HG03442 (cell line): ENCODE results near the gene ELMO1.
A peak's percentile ranks its signal among the peaks of the same experiment; 100 is the strongest.

Experiments used
- ATAC-seq: cut with Tn5 transposase; IDR thresholded peaks from one replicate; pipeline ENCODE4 v1.9.1; 2021; ENCODE audit warnings: mild to moderate bottlenecking, moderate library complexity; ENCODE audit not compliant: unreplicated experiment

ELMO1 gene

DNA sequence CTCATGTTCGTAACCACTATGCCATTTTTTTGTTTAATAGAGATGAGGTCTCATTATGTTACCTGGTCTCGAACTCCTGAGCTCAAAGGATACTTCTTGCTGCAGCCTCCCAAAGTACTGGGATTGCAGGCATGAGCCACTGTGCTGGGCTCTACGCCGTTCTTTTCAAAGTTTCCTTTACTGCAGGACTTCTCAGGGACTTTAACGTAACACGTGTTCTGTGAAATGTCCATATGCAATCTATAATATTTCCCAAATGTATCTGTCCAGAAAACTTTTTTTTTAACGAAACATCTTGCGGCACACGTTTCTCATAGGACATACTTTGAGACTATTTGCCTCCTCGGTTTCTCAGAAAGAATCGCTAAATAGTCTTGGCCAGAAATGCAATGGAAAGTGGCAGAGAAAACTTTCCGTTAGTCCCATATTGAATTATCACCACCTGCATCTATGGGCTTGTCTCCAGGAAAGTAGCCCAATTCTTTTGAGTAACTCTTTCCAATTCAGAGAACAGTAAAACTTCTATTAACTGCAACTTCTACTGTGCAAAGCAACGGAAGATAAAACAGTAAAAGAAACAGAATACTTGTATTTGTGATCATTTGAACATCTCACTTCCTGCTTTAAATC lies 96.3 kb downstream of the ELMO1 start:
- ATAC-seq: no peak

DNA sequence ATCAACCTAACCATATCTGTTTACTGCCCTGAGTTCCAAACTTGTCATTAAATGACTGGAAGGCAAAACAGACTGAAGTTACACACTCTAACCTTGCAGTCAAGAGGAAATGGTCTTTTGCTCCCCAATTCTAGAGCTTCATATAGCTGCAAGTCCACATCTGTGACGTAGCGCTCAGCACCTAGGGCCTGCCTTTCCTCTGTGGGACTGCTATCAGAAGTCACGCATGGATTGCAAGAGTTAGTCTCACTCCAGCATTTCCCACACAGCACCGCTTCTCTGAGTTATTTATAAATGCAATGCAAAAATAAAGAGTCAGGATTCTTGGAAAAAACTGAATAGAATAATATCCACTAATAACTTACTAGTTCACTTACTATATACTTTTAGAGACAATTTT lies 96.9 kb downstream of the ELMO1 start:
- no peak for ATAC-seq

DNA sequence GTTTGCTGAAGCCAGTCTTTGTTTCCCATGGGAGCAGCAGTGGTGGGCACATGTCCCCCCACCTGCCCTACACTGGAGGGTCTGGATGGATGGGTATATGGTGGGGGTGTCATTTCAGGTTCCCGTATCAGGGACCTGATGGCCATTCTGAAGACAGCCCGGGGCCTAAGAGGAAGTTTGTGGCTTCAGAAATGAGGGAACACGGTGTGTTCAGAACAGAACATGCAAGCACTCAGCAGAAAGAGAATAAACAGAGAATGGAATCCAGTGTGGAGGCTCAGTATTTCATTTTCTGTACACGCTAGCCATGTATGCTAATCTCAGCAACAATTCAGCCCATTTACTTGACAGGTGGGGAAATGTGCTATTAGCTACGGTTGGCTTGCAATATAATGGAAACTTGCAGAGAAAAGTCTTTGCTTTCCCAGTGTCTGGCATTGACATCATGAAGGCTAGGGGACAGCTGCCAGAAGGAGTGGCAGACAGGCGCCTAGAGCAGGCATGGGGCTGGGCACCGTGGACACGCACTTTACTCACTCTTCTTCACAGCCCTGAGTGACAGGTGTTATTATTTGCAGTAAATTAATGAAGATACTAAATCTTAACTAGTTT lies 98.6 kb downstream of the ELMO1 start:
- peak; percentile 37 for ATAC-seq

DNA sequence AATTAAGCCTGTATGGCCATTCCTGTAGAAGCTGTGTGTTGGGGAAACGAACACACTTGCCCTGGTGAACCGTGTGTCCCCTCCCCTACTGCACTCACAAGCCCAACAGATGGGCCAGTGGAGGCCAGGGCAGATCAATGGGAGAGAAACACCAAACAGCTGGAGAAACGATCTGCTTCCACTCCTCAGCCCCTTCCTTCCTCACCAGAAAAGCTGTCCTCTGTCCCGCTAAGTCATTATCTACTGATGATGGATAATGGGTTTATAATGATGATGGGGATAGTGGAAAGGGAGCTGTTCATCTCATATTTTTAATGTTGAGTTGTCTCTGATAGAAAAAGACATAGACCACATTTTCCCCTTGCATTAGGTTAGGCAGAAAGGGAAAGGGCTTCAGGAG lies 99.7 kb downstream of the ELMO1 start:
- ATAC-seq: no peak

DNA sequence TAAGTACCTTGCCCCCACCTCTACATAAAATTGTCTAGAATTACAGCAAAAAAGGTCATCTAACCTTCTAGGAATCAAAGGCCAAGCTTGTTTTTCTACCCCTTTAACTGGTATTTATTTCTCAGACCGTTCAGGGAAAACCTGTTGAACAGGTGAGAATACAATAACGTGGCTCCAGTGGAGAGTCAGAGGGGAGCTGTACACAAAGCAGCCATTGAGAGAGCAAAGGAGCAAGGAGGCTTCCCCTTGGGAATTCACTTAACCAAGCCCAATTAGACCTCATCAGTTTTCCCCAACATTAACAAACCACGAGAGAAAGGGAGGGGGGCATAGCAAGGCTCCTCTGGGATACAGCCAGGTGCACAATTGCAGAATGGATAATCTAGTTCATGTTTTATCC lies 101.9 kb downstream of the ELMO1 start:
- ATAC-seq: no peak

DNA sequence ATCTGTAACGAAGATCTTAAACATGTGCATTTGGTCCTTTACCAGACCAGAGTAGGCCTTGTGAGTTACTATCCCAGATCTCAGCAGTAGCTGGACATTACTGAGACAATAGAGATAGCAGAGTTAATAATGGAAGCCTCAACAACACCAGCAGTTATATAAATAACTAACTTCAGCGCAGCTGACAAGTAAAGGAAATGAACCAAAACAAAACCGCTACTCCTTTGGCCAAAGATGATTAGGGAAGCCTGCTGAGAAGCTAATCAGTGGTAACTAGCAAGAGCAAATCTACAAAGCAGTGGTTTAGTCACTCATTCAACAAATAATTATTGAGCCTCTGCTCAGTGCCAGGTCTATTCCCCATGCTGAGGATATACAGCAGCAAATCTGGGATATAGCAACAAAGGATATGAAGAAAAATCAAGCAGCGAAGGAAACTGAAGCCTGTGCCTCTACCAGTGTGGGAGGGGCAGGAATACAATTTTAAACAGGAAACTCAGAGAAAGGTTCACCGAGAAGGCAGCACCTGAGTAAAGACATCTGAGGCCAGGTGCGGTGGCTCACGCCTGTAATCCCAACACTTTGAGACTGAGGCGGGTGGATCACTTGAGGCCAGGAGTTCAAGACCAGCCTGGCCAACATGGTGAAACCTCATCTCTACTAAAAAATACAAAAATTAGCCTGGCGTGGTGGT lies 103.6 kb downstream of the ELMO1 start:
- ATAC-seq: no peak

DNA sequence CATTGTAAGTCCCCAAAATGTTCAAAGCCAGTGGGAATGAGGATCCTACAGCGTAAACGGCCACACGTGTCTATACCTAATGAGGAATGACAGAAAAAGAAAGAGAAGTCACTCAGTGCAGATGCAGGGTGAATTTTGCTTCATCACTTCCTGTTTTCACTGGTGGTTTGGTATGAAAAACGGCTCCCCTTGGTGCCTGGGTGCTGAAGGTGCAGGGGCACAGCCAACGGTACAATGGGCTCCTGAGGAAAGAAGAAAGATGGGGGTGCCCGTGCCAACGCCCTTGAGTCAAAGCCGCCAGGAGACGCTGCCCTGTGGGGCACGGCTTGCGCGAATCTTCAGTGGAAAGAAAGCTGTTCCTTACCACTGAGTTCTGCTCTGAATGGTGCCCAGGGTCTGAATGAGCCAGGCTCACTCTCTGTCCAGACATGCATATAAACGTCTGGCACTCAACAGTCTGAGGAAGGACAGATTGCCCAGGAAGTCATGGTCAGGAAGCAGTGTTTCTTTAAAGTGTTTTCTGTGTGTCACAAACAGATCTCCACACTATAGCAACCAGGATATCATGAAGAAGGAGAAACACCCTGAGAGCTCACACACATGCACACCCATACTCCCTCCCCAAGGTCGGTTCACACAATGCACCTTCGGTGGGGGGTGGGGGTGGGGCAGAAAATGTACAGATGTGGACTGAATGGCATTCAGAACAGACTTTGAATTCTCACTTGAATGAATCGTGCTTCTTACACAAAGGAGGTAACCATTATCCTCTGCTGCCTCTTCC lies 105.8 kb downstream of the ELMO1 start:
- ATAC-seq: peak; percentile 56

DNA sequence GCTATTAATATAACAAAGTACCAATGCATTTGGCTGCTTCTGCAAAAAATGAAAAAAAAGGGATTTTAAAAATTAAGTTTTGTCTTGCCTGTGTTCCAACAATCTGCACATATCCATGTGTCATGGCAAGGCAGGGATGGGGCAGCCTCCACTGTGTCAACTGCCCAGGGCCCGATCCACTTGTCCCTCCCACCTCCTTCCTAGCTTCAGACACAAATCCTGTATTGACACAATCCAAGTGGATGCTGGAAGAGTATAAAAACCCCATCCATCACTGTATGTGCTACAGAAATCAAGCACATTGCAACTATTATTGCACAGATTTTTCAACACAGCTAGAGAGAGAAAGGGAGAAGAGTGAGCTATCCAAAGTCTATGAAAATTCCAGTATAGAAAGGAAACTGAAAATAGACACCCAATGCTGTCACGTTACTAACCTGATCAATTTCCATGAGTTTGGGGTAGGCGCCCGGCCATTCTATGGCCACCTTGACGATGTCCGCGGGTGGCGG lies 106.4 kb downstream of the ELMO1 start:
- no peak for ATAC-seq

DNA sequence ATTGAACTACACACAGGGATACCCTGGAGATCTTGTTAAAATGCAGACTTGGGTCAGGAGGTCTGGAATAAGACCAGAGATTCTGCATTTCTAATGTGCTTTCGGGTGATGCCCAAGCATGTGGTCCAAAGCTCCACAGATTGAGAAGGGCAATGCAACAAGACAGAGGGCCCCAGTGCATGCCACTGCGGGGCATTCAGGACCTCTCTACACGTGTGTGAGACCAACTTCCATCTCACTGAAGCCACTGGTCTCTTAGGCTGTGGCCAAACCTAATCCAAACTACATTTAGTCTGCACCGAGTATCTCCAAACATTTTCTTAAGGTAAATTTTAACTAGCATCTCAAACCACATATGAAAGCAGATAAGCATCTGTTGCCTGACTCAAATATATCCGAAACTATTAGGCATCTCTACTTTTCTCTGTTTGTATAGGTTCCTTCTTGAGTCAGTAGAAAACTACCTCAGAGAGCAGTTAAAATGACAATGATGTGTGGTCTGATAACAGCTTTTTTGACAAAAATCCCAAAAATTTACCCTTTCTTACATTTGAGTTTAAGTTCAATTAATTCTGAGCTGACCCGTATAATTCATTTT lies 107.5 kb downstream of the ELMO1 start:
- peak; percentile 36 for ATAC-seq

DNA sequence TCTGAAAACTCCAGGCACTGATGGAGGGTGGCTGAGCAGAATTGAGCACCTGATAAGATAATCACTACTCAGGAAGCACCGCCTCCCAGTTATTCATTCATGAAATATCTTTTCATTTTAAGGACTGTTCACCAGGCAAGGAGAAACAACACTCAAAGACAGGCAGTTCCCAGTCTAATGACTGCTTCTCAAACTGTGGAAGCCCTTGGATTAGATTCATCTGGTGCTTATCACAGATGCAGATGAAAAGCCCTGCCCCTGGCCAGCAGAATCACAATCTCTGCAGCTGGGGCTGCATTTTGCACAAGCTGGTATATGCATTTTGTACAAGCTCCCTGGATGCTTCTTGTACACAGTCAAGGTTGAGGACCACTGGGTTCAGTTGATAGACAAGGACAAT lies 109.7 kb downstream of the ELMO1 start:
- no peak for ATAC-seq

DNA sequence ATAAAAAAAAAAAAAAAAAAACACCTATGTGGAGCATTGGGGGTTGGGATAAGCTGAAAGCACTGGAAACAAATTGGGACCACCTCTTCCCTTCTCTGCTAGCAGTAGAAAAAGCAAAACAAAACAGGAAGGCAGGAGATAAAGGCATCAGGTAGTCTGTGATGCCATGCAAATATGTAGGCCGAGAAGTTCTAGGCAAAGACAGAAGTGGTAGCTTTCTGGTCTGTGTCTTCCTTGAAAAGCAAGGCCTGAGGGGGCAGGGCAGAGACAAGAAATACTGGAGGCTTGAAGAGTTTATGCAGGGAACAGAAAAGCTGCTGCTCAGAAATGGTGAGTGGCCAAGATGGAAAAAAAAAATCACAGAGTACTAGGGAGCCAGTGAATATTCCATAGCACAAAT lies 111.1 kb downstream of the ELMO1 start:
- no peak for ATAC-seq

DNA sequence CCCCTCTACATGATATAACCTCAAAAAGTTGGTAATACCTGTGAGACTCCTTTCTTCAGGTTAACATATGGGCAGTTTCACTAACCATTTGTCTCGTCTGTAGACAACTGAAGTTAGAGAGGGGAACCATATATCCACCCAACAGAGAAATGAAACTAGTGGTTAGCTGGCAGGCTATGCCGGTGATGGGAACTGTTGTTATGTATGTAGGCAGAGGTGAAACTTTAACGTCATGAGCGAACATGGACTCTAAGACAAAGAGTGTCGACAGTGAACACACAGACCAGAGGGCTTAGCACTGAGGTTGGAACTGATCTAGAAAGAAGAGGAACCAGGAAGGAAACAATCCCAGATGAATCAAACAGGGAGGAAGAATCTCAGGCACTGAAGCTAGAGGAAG lies 112.4 kb downstream of the ELMO1 start:
- ATAC-seq: peak; percentile 95

DNA sequence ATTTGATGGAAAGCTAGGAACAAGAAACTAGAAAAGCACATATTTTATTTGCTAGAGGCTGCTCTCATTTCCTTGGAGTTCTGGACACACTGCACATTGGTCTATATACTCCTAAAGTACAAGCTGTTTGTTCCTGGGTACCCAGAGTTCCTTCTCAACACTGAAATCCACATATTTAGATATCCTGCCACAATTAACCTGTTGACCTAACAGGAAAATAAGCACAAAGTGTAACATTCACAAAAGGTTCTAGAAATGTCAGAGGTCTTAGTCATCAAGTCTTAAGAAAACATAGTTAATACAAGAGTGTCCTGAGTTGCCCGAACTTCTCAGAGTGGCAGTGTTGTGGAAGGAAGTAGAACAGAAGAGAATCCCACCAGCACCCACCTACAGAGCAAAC lies 115.6 kb downstream of the ELMO1 start:
- ATAC-seq: no peak

DNA sequence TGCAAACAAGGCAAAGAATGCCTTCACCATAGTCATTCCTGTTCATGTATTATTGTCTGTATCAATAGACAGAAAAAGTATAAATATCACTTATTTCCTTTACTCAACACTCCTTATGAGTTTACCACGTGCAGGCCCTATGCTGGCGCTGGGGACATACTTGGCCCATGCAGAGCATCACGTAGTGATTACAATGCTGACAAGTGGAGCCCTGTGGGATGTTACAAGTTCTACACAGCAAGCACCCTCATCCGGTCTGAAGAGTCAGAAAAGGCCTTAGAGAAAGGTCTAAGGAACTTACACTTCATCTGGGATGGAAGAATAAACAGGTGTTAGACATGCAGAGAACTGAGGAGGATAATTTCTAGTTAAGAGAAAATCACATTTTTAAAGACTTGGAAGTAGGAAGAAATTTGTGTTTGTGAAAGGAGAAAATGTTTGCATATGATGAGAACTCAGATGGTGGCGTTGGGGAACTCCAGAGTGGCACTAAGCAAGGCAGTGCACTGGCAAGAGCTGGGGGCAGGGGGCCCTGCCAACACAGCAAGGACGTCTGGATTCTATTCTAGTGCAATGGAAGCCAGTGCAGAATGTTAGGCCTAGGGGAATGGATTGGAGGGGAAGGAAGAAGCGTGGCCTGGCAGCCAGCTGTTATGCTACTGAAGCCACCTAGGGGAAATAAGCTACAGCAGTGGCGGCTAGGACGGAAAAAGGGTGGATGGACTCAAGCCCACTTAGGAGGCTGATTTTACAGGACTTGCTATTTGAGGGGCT lies 116.2 kb downstream of the ELMO1 start:
- ATAC-seq: no peak

DNA sequence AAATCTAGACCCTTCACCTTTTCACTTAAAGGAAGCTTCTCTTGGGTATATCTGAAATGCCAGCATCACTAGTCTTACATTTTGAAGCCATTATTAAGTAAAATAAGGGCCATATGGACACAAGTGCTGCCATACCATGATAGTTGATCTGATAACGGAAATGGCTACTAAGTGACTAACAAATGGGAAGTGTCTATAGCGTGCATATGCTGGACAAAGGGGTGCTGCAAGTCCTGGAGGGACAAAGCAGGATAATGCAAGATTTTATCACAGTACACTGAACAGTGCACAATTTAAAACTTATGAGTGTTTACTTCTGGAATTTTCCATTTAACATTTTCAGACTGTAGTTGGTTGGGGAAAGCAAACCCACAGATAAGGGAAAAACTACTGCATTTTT lies 117.9 kb downstream of the ELMO1 start:
- ATAC-seq: no peak

DNA sequence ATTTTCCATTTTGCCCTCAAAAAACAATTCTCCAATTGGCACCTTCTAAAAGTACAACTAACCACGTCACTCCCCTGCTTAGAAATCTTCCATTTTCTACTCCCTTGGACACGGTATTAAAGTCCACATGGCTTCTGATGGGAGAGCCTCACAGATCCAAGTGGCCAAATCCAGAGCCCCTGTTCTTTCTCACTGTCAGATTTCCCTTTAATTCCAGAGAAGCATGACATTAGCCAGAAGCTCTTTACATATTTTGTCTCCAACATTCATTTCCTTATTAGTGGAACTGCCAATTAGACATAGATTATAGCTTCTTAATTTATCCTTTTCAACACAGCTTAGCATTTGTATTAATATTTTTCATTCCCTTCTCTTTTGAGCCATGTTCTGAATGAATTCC lies 118.7 kb downstream of the ELMO1 start:
- ATAC-seq: no peak

DNA sequence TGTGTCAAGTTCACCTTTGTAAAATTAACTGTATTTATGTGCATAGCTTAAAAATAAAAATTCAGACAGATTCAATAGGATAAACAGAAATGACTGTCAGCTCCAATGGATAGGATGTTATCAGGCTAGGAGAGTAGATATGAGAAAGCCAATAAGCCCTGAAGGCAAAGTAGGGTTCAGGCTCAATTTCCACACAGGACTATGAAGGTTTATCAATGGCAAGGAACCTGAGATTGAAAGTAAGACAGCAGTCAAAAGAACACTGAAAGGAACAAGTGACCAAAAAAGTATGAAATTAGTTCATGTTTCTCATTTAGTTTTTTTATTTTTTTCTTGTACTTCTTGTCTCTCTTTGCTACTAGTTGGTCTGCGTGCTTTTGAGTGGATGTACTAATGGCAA lies 121.4 kb downstream of the ELMO1 start:
- ATAC-seq: no peak

DNA sequence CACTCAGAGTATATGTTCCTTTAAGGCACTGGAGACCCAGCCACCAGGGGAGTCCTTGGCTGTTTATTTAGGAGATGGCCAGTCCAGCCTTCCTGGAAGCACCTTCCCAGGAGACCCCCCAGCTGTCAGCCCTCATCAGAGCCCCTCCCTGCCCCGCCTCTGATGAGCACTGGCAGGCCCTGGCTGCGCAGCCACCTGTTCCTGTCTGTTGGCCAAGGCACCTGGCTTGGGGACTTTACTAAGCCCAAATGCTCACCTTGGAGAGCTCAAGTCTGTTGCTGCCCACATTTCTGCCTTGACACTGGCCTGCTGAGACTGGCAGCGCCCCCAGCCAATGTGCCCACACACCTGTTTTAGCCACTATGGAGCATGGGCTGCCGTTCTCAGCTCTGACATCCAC lies 124.7 kb downstream of the ELMO1 start:
- no peak for ATAC-seq

DNA sequence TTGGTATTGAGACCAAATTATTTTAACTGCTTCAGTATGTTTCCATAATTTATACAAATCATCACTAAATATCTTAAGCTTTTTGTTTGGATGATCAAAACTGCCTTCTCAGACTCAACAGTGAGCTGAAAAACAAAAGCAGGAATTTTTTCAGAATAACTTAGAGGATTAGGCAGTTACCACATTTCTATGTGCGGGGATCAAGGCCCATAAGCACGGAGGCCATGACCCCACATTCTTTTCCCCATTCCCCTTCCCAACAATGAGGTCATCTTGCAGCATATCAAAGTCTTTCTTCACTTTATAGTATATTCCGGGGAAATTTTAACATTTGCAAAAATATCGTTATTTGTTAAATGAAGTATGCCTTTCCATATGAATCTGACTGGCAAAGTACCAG lies 125.8 kb downstream of the ELMO1 start:
- no peak for ATAC-seq

DNA sequence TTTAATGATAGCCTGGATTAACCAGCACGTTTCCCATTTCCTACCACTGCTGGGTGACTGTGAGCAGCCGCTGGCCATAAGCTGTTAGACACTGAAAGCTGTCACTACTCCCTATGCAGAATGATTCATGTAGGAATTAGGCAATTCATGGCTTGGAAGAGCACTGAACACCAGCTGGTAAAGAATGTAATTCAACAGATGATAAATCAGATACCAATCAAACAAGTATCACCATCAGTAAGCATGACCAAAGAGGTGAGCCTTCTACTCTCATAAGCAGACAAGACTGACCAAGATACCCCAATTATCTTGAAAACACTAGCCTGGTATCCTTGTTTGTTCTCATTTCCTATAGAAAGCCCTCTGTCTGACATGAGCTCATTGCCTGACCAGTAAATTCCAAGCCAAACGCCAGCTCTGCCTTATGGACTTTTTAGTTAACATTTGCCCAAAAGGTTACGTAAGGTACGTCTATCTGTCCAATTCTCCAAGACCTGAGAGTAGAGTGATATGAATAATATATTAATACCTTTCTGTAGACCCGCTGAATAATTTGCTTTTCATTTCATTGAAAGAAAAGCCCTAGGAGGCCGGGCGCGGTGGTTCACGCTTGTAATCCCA lies 127.7 kb downstream of the ELMO1 start:
- ATAC-seq: no peak
